Muscle layer of duodenum (tissue), 2 donors: ENCODE data around the gene SCN2B.

Experiments used
- H3K27ac ChIP-seq: one replicate; pipeline ENCODE4 v1.7.0; 2013; ENCODE audit warnings: mild to moderate bottlenecking, low read length
- H3K27me3 ChIP-seq: one replicate; pipeline ENCODE4 v1.7.0; 2013; ENCODE audit warnings: low read depth, mild to moderate bottlenecking, control low read depth, low read length
- H3K36me3 ChIP-seq, 2 donors: one replicate each; pipeline ENCODE4 v1.7.0; 2013; ENCODE audit warnings: low read length in 2 of 2, control low read depth in 1 of 2, mild to moderate bottlenecking in 1 of 2; ENCODE audit not compliant: insufficient read depth in 2 of 2, control insufficient read depth in 1 of 2
- H3K4me1 ChIP-seq, 2 donors: one replicate each; pipeline ENCODE4 v1.7.0; 2013; ENCODE audit warnings: low read length in 2 of 2, mild to moderate bottlenecking in 2 of 2, control low read depth in 1 of 2, moderate library complexity in 1 of 2; ENCODE audit not compliant: insufficient read depth in 2 of 2, control insufficient read depth in 1 of 2
- H3K4me3 ChIP-seq, 2 donors: one replicate each; pipeline ENCODE4 v1.7.0; 2013; ENCODE audit warnings: low read length in 2 of 2, low read depth in 1 of 2, mild to moderate bottlenecking in 1 of 2
- H3K9me3 ChIP-seq, 2 donors: one replicate each; pipeline ENCODE4 v1.7.0; 2013; ENCODE audit warnings: low read length in 2 of 2, control low read depth in 1 of 2, mild to moderate bottlenecking in 1 of 2; ENCODE audit not compliant: control insufficient read depth in 1 of 2
- donor health status: healthy.

The SCN2B gene

DNA sequence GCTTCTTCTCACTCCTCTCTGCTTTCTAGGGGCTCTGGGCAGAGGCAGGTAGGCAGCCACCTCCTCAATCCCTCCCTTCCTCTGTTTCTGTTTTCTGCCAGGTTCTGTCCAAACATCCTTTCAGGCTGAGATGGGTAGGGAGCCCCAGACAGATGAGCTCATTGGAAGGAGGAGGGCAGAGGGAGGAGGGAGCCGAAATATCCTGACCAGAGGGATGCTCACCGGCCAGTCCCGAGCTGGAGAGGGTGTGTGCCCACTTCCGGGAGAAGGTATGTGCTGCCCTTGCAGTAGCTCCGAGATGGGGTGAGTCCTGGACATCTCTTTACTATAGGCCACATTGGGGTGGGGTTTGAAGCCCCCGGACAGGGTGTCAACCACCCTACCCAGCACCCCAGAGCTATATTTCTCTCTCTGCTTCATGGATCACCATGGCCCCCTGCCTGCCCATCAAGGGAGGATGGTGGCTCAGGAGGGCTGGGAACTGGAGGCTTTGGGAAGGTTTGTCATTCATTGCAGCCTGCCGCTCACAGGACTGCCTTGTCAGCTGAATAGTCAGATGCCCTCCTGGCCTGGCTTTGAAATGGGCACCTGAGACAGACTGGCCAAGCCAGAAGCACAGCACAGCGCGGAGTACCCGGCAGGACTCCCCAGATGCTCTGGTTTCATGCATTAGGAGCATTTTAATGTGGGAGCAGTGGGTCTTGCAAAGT is 19.1 kb downstream of the SCN2B start:
- peaks cover 0 to 20% of the 10 kb centered on the region in 2 donors for H3K4me1 ChIP-seq
- peaks cover 29% of the 10 kb centered on the region for H3K27me3 ChIP-seq
- no peak overlapping the region for H3K4me3 ChIP-seq
- H3K27ac ChIP-seq, result no peak overlapping the region
- H3K9me3 ChIP-seq, result no peaks in the 10 kb centered on the region
- no peaks in the 10 kb centered on the region for H3K36me3 ChIP-seq

DNA sequence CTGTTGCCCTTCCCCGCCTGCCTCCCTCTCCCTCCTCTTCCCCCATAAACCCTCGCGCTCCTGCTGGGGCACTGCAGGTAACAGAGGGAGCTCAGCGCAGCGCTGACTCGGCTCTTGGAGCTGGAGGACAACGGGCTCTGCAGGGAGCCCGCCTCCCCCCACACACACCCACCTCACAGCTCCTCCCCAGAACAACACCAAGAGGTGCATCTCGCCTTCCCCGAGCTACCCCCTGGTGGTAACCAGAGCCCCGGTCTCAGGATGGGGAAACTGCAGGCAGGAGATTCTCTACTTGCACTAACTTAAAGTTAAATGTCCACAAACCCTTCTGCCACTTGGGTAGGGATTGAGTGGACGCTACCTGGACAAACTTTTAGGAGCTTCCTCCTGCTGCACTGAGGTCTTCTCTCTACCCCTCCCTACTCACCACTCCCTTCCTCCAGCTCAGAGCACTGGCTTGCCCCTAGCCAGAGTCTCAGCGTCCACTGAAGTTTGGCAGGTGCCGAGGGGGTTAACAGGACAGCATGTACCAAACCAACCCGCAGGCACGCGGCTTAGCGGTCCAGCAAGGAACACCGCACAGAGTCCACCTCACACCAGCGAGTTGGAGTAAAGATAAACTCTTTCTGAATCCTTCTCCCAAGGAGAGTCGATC is 19.8 kb downstream of the SCN2B start:
- H3K4me3 ChIP-seq, result no peak overlapping the region

DNA sequence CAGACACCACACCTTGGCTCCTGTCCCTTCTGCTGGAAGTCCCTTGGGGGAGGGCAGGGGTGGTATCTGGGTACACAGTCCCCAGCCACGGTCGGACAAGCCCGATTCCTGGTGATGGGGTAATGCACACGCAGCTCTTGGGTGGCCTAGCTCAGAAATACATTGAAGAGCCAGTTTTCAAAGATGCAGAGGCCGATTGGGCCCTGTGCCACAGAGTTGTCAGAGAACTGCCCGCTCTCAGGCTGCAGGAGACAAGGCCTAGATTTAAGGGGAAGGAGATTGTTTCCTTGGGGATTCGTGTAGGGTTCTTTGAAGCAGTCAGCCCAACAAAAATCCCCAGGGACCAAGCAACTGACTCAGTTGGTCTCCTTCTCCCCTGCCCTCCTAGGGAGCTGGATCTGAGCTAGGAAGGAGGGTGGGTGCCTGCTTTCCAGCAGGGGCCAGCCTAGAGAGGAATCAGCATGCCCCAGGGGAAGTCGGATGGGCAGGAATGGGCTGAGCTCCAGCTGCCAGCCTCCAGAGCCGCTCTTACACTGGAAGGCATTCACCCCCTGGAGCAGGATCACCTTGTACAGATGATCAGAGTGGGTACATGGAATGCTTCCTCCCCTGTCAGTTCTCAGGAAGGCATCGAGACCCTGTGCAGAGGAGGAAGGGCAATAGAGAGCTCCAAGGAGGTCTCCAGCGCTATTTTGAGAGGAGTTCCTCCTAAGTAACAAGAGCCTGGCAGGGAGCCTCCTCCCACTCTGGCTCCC is 20.5 kb downstream of the SCN2B start:
- no peaks in the 10 kb centered on the region for H3K36me3 ChIP-seq
- H3K4me1 ChIP-seq, result peaks cover 0 to 31% of the 10 kb centered on the region in 2 donors
- no peak overlapping the region for H3K4me3 ChIP-seq
- H3K27me3 ChIP-seq, result peaks cover 40% of the 10 kb centered on the region
- H3K9me3 ChIP-seq, result no peaks in the 10 kb centered on the region
- H3K27ac ChIP-seq, result no peak overlapping the region

More for the DNA sequence above, 19.8 kb downstream of the SCN2B start:
- H3K27me3 ChIP-seq, result peaks cover 35% of the 10 kb centered on the region
- H3K4me1 ChIP-seq, result peaks cover 0 to 27% of the 10 kb centered on the region in 2 donors
- H3K9me3 ChIP-seq, result no peaks in the 10 kb centered on the region
- H3K27ac ChIP-seq, result no peak overlapping the region
- no peaks in the 10 kb centered on the region for H3K36me3 ChIP-seq

DNA sequence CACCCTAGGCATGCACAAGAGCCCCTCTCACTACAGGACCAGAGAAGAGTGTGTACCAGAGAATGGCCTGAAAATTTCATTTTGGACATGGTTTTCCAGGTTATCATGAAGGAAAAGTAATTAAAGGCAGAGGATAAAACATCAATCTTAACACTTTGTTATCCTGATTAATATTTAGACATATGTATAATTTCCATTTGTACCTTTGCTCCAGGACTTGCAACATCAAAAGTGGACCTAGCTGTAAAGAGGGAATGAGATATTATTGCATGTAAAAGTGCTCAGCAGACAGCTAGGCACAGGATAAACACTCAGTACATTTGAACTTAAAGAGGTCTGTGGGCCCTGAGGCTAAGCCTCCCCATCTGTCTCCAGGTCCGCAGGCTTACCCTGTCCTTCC is 21.8 kb downstream of the SCN2B start:
- H3K4me3 ChIP-seq, result no peak overlapping the region
- no peak overlapping the region for H3K27ac ChIP-seq
- no peaks in the 10 kb centered on the region for H3K9me3 ChIP-seq
- peaks cover 40% of the 10 kb centered on the region for H3K27me3 ChIP-seq
- no peaks in the 10 kb centered on the region for H3K36me3 ChIP-seq
- H3K4me1 ChIP-seq, result peaks cover 0 to 31% of the 10 kb centered on the region in 2 donors

DNA sequence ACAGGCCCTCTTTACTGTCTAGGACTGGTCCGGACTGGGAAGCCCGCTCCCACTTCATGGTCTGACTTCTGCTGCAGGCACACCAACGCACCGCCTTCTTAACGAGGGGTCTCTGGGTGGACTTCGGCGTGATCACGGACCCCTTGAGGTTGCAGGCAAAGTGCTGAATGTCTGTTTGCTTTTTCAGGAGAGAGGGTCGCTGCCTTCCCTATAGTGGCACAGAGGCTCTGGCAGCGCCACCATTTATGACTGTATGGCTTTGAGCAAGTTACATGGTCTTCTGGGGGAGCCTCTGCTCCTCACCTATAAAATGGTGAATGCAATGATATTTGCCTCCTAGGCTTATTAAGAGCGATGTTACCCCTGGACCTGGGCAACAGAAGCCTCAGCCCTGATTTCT is 22.5 kb downstream of the SCN2B start:
- peaks cover 0 to 31% of the 10 kb centered on the region in 2 donors for H3K4me1 ChIP-seq
- H3K27me3 ChIP-seq, result peaks cover 40% of the 10 kb centered on the region
- H3K4me3 ChIP-seq, result no peak overlapping the region
- H3K9me3 ChIP-seq, result no peaks in the 10 kb centered on the region
- H3K27ac ChIP-seq, result no peak overlapping the region
- no peaks in the 10 kb centered on the region for H3K36me3 ChIP-seq

DNA sequence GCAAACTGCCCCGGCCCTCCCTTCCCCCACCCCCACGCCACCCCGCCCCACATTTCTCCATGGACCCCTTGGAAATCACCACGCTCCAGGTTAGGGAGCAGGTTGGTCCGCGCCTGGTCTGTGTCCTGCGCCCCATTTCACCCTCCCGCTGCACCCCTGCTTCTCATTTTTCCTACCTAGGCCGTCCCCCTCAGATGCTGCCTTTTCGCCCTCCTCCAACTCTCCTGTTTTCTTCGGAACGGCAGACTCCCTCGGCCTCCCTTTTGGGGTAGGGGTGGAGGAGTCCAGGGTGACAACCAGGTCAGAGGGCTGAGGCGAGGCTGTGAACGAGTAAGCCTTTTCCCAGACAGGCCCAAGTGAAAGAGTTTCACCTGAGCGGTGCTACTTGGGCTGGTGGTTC is 22.9 kb downstream of the SCN2B start:
- no peak overlapping the region for H3K27ac ChIP-seq
- H3K9me3 ChIP-seq, result no peaks in the 10 kb centered on the region
- peaks cover 40% of the 10 kb centered on the region for H3K27me3 ChIP-seq
- peak overlapping the region in 1 of 2 donors; percentile 81 for H3K4me3 ChIP-seq
- H3K4me1 ChIP-seq, result peaks cover 0 to 31% of the 10 kb centered on the region in 2 donors
- no peaks in the 10 kb centered on the region for H3K36me3 ChIP-seq

DNA sequence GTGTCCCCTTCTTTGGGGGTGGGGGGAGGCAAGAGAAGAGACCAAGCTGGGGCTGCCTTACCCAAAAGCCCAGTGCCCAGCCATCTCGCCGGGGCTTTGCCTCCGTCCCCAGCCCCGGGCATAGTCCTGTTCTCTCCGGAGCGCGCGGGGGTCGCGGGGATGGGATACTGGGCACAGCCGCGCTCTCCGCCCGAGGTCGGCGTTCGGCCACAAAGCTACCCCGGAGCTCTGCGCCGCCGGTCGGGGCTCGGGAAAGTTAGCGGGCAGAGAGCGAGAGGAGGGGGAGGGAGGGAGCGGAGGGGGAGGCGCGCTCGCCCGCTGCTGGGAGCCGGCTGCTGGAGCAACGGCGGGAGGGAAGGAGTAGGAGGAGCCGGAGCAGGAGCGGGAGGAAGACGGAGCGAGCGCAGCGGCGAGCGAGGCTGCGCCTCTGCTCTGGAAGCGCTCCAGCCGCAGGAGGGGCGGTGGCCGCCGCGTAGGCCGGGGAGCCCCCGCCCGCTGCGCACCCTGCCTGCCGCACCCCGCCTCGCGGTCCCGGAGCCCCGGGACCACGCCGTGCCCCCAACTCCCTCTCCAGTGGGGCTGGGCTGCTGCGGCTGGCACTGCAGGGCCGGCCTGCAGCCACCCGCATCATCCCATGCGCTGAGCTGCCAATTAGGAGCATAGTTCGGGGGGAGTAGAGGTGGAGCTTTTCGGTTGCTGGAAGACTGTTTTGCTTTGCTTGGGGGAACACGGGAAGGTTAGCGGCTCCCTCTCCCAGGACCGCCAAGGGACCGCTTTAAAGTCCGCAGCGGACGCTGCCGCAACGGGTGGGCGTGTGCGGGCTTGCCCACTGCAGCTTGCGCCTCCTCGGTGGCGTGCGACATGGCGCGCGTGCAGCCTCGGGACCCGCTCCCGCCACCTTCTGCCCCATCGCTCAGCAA is 23.6 kb downstream of the SCN2B start, which contains the start of gene SCN4B:
TSS of gene SCN4B (minus strand) at position 272 of the 920 bp plus-strand sequence. CDS start at position 122, 150 bp downstream.
- Histone ChIP-seq H3K9me3 (no peaks in the 10 kb centered on the region), H3K27ac (no peak within 1 kb of the TSS), H3K27me3 (peaks cover 40% of the 10 kb centered on the region), H3K4me1 (peaks cover 0 to 31% of the 10 kb centered on the region in 2 donors), H3K4me3 (peak within 1 kb of the TSS; percentile 60 to 81), H3K36me3 (no peaks in the 10 kb centered on the region)

DNA sequence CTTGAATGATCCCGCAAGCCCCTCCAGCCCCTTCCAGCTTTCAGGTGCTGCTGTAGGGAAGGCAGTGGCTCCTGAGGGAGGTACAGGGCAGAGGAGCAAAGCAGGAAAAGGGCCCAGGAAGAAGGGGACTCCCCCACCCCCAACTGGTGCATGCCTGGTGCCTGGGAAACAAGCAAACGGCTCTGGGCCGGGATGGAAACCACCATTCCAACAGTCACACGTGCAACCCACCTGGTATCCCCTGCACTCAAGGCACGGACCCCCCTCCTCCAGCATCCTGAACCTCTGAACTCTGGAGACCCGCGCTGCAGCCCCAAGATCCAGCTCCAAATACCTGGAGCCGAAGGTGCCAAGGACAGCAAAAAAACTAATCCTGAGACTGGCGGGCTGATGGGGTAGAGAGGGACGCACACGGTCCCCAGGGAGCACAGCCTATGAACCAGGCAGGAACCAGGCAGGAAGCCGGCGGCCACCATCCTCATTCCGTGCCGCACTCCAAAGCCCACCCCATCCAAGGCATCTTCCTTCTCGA is 24.4 kb downstream of the SCN2B start:
- Histone ChIP-seq H3K4me1 (peaks cover 0 to 31% of the 10 kb centered on the region in 2 donors), H3K9me3 (no peaks in the 10 kb centered on the region), H3K27ac (no peak overlapping the region), H3K27me3 (peaks cover 34% of the 10 kb centered on the region), H3K36me3 (no peaks in the 10 kb centered on the region), H3K4me3 (peak overlapping the region; percentile 48 to 81)

DNA sequence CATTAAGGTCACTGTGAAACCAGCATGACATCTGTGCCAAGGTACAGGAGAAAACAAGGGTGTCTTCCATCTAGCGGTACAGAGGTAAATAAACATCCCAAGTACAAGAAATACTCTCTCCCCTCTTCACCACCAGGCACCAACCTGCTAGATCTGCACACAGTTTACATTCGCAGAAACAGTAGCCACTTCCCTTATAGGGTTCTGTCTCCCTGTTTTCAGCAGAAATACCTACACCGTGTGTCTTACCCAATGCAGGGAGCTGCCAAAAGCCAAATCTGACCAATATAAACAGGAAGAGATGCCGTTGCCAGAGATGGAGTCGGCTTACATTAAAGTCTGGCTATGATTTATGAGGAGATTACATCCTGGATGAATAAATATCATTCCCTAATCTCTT is 25.0 kb downstream of the SCN2B start:
- Histone ChIP-seq H3K27me3 (peaks cover 28% of the 10 kb centered on the region), H3K36me3 (no peaks in the 10 kb centered on the region), H3K4me3 (no peak overlapping the region), H3K9me3 (no peaks in the 10 kb centered on the region), H3K27ac (no peak overlapping the region), H3K4me1 (peaks cover 0 to 26% of the 10 kb centered on the region in 2 donors)

DNA sequence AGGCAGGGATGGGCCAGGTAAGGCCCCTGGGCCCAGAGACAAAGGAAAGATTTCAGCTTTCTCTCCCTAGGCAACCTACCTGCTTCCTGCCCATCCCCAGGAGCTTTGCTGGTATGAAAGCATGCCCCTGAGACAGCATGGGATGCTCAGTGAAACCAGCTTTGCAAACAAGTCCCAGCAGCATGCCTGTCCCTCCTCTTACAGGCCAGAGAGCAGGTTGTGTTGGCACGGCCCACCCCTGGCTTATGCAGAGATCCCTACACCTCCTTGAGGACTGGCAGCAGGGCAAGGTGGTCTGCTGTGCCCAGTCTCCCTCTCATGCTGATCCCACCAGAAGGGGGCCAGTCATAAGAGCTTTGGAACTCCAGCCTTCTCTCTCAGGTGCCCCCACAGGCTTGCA is 26.9 kb downstream of the SCN2B start:
- H3K36me3 ChIP-seq, result no peaks in the 10 kb centered on the region
- H3K4me3 ChIP-seq, result no peak overlapping the region
- H3K4me1 ChIP-seq, result peaks cover 0 to 21% of the 10 kb centered on the region in 2 donors
- no peaks in the 10 kb centered on the region for H3K9me3 ChIP-seq
- no peak overlapping the region for H3K27ac ChIP-seq
- H3K27me3 ChIP-seq, result peaks cover 21% of the 10 kb centered on the region
